ENCODE results near the gene MTHFD1L.
"Not testable (repeated sequence)": the region's sequence is repeated elsewhere in the genome, so short reads cannot be mapped to it uniquely, and the experiment has no call there.

Gene MTHFD1L

DNA sequence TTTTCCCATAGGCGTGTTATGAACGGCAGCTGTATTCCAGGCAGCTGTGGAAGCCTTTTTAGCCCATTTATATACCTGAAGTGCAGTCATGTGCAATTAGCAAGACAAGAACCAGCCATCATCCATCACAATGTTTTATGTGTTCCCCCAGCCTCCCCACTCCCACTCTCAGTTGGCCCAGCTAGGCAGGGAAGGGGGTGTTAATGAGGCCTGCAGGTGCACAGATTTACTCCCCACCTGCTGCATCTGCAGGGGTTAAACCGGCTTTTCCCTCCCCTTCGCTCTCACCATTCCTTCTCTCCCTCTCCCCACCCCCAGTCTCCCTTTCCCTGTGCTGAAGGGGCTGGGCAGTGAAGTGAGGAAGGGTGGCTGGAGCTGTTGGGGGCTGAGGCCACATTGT, 224.5 kb downstream of the MTHFD1L start:
- DNase-seq (ENCODE audit: low spot score) = no peak
- no peak for FAIRE-seq

DNA sequence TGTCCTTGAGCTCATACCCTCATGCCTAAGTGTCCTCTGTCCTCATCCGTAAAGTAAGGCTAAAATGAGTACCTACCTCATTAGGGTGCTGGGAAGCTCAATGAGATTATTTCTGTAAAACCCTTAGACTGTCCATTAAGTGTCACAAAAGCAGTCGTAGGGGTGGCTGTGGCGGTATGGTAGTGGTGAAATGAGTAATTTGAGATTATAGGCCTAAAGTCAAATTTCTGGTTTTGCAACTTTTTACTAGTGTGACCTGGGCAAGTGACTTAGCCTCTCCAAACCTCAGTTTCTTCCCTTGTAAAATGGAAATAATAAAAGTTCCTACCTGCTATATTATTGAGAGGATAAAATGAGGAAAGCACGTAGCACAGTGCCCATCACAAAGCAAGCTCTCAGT, 226.1 kb downstream of the MTHFD1L start:
- no peak for FAIRE-seq
- DNase-seq (ENCODE audit: low spot score) = no peak

DNA sequence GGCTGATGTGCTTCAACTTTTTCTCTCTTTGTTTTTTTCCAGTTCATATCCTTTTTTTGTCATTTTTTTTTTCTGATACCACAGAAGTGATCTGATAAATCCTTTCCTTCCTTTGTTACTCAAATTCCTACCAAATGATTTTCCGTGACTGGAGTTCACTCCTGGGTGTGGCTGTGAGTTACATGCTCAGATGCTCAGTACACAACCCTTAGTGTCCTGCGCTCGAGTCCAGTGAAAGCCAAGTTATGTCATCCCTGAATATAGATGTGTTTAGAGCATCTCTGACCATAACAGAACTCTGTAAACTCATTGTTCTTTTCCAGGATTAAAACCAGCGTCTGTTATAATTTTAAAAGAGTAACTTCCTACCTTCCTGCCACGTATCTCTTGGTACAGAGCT, 227.1 kb downstream of the MTHFD1L start:
- DNase-seq (ENCODE audit: low spot score) (no peak), FAIRE-seq (no peak)

DNA sequence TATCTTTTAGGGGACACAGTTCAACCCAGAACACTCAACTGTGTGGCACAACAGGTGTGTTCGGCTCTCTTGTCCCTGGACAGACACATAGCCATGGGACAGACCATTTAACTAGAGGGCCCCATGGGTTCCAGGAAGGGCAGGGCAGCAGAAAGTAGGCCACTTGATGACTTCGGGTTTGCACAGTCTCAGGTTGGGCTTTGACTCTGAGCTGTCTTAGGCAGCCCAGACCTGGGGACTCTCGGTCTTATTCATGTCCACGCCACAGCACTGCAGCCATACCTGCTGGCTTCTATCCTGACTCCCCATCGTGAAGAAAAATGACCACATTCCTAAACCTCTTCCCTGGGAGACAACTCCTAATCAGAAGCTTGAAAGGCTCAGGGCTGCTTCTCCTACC, 228.2 kb downstream of the MTHFD1L start:
- FAIRE-seq = no peak
- no peak for DNase-seq (ENCODE audit: low spot score)

DNA sequence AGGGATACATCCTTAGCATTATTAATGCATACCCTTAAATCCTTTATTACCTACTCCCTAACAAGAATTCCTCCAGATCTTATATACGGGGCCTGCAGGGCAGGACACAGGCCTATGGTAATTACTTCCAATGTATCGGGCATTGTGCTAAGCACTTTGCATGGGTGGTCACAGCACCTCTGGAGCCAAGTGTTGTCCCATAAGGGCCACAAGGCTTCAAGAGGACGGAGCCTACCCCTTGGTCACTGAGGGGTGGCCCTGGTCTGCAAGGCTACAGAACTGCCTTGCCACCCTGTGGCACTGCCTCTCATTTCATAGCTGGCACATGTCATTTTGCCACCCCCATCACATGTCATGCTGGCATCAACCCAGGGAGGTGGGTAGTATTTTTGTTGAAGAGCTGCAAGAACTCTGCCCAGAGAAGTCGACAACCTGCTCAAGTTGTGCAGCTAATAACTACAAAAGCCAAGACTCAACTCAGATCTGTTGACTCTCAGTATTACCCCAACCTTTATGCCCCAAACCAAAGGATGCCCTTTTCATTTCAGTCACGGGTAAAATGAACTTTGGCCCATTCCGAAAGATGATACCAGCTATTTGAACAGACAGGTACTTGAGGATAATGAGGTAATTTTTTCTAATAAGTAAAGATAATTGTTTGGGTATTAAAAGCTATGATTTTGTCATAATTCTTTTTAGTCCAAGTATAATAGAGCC, 230.2 kb downstream of the MTHFD1L start:
- FAIRE-seq = no peak
- no peak for DNase-seq (ENCODE audit: low spot score)

DNA sequence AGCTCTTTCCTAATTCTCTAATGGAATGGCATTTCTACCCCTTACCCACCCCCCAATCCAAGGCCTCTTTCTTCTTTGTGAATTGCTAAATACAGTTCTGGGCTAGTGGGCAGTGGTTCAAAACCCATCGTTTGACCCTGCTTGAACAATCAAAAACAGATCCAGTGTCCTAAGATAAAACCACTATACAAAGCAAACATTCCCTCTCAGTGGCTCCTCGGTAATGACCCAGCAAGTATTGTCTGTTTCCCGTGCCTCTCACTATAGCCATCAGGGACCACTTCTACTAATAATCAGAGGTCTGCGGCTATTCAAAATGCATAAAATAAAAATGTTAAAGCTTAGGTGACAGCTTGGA, 230.7 kb downstream of the MTHFD1L start:
- no peak for DNase-seq (ENCODE audit: low spot score)
- FAIRE-seq = no peak

DNA sequence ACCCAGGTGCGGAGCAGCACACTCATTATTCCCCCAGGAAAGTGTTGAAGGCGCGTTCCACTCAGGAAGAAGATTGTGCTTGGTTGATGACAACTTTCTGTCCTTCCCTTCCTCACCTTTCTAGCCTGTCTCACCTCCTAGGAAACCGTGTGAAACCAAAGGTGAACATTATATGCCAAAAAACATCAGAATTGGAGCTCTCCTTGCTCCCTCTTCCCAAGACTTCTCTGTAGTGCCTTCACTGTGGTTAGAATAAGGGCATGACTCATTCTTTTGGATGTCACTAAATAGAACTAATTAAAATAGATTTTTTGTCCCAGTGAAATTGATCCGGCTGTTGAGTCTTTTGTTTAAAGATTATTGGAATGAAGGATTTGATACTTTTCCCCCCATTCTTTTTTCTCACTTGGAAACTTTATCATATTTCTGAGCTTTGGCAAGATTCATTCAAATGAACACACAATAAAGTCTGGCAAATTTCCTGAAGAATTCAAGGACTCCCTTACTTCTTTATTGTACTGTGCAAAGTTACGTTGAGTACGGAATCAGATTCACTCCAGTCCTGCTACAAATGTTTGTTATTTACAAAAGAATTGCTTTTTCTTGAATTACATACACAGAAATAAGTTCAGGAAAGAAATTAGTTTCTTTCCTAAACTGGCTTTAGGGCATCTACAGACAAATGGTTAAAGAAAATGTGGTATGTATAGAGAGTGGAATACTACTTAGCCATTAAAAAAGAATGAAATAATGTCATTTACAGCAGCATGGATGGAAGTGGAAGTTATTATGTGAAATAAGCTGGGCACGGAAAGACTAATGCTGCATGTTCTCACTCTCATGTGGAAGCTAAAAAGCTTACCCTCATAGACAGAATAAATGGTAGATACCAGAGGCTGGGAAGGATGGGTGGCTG, 231.4 kb downstream of the MTHFD1L start:
- FAIRE-seq = no peak
- DNase-seq (ENCODE audit: low spot score) = no peak

DNA sequence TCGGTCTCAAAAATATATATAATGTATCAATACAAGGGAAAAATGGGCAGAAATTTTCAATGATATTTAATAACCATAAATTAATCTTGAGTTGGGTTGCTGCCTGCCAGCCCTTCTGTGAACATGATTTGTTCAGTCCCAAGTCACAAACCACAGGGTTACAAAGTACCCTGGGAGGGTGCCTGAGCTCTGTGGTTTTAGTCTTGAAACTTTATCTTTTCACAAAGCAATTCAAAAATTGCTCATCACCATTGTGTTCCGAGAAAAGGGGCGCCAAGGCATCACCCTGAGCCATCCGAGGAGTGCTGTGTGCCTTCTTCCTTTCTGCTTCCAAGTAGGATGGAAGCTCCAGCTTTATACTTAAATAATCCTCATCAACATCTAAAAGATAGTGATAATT, 232.7 kb downstream of the MTHFD1L start:
- DNase-seq (ENCODE audit: low spot score) (no peak), FAIRE-seq (no peak)

DNA sequence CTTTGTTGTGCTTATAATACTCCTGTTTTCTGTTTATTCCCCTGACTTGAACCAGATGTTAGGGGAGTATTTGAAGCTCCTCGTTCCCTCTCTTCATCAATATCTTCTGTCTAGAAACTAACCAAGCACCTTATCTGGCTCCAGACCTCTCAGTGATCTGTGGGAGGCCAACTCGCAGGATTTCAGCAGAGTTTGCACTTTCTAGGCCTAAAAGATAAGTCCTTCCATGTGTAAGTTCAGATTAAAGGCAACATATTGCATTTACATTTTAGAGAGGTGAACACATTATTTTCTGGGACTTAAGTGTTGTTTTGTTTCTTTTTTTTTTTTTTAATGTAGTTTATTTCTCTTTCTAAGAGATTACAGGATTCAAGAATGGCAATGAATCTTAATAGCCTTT, 234.8 kb downstream of the MTHFD1L start:
- FAIRE-seq = no peak
- no peak for DNase-seq (ENCODE audit: low spot score)

DNA sequence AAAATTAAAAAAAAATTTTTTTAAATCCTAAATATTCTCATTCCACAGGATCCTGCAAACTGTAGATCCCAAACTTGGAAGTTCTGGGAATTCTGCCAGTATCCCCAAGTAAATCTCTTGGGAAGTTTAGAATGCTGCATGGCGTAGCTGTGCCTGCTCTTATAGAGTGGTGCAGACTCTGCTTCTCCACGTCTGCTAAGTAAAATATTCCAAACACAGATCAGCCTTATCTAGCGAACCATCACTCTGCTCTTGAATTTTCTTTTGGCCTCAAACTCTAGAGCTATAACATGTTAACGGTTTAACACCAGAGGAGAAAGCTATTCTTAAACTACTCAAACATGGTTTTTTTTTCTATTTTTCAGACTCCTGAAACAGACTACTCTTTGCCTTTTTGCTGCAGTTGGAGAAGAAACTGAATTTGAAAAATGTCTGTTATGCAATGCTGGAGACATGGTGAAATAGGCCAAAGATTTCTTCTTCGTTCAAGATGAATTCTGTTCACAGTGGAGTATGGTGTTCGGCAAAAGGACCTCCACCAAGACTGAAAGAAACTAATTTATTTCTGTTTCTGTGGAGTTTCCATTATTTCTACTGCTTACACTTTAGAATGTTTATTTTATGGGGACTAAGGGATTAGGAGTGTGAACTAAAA, 235.8 kb downstream of the MTHFD1L start:
- FAIRE-seq = no peak
- no peak for DNase-seq (ENCODE audit: low spot score)

DNA sequence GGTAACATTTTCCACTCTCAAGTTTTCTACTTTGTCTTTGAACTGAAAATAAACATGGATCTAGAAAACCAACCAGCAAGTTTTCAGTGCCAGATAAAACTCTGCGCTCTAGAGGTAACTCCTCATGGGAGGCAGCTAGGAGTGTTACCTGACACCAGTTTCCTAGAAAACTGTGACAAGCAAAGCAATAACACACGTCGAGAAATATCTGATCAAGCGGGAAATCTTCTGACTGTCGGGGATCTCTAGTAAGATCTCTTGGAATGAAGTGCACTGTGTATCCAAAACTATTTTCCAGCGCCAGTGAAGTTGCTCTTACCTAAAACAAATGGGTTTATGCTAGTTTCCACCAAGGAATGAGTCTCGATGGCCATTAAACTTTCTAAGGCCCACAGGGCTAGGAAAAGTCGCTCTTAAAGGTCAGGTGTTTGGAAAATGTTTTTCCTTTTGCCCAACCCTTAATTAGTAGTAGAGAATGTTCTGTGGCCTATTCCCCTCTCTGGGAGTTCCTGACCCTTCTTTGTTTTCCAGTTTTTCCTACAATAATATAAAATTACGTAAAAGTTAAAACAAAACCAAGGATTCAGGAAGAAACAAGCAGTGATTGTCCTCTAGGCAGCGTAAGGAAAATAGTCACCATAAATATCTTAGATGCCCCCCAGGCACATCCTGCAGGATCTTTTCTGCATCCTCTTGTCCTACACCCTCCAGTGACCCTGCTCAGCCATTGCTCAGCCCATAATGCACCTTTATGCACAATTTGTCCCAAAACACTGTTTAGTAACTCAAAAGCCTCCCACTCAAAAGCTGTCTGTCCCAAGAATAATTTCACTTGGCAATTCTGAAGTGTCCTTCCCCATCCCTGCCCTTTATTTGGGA, 236.6 kb downstream of the MTHFD1L start:
- no peak for DNase-seq (ENCODE audit: low spot score)
- FAIRE-seq = no peak

DNA sequence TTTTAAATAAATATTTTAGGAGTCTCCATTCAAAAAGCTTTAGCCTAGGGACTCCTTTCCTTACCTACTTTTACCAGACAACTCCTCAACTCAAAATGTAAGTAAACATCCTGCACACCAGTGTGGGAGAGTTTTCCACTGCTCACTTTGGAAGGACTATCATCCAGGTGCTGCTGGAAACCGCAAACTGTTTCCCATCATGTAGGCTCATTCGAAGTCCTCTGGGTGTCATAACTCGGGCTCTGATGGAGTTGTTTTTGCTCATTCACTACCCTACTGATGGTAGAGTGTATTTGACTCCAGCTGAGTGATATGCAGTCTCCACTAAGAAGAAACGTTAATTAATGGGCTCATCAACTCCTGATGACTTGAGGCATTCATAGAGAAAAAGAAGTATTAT, 237.8 kb downstream of the MTHFD1L start:
- FAIRE-seq (no peak), DNase-seq (ENCODE audit: low spot score) (no peak)

DNA sequence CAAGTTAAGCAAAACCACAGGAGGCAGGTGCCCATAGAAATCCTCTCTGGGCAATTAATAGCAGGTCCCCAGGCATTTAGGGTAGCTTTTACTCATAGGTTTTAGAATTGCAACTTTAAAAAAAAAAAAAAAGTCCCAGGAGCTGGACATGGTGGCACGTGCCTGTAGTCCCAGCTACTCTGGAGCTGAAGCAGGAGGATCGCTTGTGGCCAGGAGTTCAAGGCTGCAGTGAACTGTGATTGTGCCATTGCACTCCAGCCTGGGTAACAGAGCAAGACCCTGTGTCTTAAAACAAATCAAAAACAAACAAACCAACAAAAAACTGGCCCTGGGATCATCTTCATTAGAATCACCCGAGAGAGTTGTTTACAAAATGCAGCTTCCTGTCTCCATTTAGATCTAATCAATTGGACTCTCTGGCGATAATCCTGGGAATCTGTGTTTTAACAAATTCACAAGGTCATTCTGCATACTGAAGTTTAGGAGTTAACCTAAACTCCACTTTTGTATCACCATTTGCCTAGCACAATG, 242.5 kb downstream of the MTHFD1L start:
- no peak for FAIRE-seq
- DNase-seq (ENCODE audit: low spot score) = no peak

DNA sequence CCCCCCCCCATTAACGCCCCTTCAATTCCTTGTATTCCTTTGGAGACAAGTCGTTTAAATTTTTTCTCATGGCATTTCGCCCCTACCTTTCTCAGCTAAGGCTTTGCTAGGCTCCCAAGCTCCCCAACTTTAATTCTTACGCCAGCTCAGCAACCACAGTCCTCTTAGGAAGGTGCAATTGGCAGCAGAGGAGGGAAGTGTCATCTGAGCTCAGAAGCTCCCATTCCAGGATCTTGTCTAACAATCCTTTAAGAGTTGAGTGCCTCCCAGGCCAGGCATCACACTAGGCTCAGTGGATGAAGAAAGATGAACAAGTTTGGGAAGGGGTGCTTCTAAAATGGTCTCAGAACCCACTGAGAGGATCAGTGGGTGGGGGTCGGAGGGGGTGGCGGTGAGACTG, 243.0 kb downstream of the MTHFD1L start:
- FAIRE-seq = no peak
- DNase-seq (ENCODE audit: low spot score) = no peak

DNA sequence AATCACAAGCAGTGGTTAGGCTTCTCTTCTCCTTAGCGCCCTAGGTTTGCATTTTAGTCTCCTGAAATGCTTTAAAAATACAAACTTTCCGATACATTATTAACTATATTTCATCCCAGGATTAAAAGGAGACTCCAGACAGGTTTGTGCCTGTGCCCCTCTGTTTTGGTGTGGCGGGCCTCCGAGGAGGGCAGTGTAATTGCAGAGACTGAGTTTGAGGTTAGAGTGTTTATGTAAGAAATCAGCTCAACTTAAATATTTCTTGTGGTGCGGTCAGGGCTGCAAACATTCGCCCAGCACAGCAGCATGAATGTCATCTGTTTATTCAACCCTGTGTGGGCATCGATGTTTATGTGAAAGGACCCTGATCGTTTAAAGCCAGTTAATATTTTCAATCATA, 243.9 kb downstream of the MTHFD1L start:
- DNase-seq (ENCODE audit: low spot score) = no peak
- FAIRE-seq = no peak

DNA sequence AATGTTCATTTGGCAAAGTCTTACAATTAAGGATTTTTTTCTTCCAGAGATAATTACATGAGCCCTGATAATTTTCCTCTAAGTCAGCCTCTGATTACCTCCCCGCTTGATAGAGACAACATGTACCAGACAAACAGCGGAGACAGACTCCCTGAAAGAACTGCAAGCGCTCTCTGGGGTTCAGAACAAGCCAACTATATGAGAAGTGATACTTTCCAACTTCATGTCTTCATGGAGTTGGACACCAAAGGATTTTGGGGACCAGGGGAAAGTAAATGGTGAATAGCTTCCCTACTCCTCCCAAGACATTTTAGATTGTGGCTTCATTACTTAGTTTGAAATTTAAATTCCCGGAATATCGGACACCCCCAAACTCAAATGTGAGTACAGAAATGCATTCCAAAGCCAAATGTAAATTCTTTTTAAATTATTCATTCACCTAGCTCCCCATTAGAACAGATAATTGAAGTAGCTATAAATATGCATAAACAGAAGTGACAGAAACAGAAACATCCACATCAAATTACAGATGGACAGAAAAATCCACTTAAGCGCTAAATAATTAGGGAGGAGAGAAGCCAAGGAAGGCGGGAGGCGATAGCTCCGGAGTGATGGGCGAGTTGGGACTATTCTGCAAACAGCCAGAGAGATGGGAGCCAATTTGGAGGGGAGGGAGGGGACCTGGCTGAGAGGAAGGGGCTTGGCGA, 244.5 kb downstream of the MTHFD1L start:
- FAIRE-seq (no peak), DNase-seq (ENCODE audit: low spot score) (no peak)

DNA sequence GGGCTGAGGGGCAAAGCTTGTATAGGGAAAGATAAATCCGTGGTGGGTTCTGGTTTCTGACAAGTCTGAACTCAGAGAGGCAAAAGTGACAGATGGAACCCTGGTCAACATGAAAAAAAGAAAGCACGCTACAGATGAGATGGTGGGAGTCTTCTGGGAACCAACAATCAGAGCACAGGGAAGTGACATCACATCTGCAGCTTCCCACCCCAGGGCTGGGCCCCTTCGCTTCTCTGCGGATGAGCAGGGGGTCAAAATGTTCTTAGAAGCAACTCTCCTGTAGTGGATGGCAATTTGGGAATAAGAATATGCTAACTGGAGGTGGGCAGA, 245.0 kb downstream of the MTHFD1L start:
- DNase-seq (ENCODE audit: low spot score) (no peak), FAIRE-seq (no peak)

DNA sequence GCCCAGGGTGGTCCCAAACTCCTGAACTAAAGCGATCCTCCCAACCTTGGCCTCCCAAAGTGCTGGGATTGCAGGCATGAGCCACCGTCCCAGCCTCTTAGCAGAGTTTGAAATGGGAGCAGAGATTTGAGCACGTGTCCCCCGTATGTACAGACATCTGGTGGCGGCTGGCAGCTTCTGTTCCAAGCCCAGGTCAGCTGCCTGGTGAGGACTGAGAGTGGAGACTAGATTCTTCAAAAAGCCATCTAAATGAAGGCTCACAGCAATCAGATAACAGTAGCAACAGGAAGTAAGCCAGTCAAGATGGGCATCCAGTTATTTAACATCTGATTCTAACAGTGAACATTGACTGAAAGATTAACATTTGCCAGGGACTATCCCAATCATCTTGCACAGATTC, 246.2 kb downstream of the MTHFD1L start:
- no peak for DNase-seq (ENCODE audit: low spot score)
- FAIRE-seq = no peak

DNA sequence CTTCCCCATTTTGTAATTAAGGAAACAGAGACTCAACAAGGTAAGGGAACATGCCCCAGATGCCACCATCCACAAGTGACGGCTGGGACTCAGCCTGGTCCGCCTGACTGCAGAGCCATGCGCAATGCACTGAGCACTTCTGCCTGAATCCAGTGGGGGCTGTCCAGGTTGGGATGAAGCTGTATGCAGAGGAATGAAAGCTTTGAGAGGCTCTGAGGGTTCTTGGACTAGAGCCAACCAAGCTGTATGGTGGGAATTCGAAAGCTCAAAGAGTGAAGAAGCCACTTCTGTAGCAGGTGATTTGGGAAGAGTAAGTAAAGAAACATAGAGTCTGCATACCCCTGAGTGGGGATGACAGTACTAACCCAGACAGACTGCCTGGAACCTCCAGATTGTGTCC, 246.6 kb downstream of the MTHFD1L start:
- DNase-seq (ENCODE audit: low spot score) (no peak), FAIRE-seq (no peak)

DNA sequence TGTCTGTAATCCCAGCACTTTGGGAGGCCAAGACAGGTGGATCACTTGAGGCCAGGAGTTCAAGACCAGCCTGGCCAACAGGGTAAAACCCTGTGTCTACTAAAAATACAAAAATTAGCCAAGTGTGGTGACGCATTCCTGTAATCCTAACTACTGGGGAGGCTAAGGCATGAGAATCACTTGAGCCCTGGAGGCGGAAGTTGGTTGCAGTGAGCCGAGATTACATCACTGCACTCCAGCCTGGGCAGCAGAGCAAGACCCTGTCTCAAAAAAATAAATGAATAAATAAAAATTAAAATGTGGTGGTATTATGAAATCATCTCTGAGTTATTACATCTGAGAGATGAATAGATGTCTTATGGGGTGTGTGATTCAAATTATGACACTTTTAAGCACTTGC, 247.4 kb downstream of the MTHFD1L start:
- not testable (repeated sequence) for FAIRE-seq; DNase-seq (ENCODE audit: low spot score)

DNA sequence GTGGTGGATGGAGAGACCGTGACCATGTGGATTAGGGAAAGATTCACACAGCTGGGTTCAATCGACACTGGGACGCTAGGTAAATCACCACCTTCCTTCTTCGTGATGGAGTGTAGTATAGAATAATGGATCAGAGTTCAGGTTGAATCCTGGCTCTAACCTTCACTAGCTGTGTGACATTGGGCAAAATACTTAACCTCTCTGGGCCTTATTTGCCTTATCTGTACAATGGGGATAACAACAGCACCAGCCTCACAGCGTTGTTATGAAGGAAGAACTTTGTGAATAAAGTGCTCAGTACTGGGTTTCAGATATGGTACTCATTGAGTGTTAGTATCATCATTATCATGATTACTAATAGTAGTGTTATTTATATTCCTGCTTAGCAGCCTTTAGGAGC, 248.1 kb downstream of the MTHFD1L start:
- FAIRE-seq = no peak
- no peak for DNase-seq (ENCODE audit: low spot score)
